Renal cortex interstitium (tissue), 11 donors: ENCODE measurements around the gene LYRM7. TPM values are rescaled to one million over a fixed set of nuclear protein-coding genes. Genes with fewer than 3 reads are reported as not detected.
"Not testable (repeated sequence)": the region's sequence is repeated elsewhere in the genome, so short reads cannot be mapped to it uniquely, and the experiment has no call there.

Experiments
- DNase-seq, 11 donors: peaks; one replicate each; pipeline ENCODE4 v3.0.0-alpha.2; 2013; ENCODE audit warnings: low read depth in 9 of 11, low spot score in 4 of 11; ENCODE audit errors: extremely low read depth in 1 of 11
- polyA plus RNA-seq, 3 donors: library from polyadenylated mRNA; unstranded; fragments of 120-200 nt; gene quantifications; one replicate each; pipeline ENCODE4 v1.2.1, GENCODE V29; 2013; ENCODE audit not compliant: insufficient read length in 3 of 3

Gene LYRM7
- polyA plus RNA-seq, 3 donors = 11.5 to 15.2 (median 15.2) TPM

DNA sequence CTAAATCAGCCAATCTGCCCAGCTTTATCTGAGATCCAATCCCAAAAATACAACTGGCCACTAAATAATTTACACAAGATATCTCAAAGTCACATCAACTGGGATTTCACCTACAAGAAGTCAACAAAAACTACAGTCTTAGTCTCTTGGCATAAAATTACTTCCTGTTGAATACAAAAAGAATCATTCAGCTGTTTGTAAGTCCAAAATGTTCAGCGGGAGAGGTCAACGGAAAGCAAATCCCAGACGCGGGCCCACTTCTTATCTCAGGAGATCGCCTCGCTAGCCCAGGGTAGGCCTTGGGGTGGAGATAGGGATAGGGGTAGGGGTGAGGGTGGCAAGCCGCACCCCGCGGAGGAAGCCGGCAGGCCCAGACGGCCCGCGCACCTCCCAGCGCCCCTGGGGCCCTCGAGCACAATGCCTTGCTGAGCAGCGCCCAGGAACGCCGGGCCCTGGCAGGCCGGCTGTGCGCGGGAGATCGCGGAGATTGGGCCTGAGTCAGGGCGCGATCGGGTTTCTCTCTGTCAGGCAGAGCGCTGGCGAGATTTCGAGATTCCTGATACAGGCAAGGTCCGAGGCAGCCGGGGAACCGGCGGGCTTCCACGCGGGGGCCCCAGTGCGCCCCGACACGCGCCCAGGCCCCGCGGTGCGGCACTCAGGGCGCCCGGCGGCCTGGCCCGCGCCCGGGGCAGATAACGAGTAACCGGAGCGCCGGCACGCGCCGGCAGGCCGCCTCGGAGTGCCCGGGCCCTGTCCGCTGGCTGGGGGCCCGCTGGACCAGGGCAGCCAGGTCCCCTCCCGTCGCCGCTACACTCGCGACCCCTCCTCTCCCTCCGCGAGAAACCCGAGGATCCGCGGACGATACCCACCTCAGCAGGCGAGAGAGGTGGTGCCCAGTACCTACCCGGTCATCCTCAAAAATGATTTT, 6.3 kb upstream of the LYRM7 start:
- peak in 10 of 11 donors; percentile 28 to 65 (median 54) for DNase-seq

DNA sequence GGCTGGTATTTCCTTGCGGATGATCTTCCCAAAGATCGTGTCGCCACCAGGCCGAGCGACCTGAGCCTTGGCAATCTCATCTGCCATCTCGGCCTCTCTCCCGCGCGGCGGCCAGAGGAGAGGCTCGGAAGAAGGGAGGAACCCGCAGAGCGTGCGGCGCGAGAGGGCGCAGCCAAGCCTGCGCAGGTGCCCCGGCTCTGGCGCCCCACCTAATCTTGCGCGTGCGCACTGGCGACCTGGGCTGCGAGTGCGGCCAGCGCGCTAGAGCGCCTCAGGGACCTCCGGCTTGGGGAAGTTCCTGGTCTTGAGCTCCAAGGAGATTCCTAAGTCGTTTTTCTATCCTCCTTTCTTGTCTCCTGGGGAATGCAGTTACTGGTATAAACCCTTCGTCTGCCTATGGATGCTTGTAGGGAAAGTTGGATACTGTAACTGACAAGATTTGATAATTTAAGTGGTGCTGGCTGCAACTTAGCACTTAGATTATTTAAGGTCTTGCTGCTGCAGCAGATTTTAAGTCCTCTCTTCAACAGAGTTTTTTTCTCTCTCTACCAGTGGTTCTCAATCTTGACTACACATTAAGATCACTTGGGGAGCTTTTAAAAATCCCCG, 5.5 kb upstream of the LYRM7 start, which contains the start of gene HINT1:
Gene HINT1, minus strand, starts transcription at position 138 of the 609 bp plus-strand sequence. Its CDS starts 51 bp downstream, at position 87.
- peak; percentile 77 to 91 (median 86) for DNase-seq

DNA sequence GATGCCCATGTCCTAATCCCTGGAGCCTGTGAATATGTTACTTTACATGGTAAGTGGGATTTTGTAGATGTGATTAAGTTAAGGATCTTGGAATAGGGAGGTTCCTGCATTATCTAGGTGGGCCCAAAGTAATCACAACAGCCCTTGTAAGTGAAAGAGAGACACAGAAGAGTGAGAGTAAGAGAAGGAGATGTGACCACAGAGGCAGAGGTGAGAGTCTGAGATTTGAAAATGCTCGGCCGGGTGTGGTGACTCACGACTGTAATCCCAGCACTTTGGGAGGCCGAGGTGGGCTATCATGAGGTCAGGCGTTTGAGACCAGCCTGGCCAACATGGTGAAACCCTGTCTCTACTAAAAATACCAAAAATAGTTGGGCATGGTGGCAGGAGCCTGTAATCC, 3.1 kb upstream of the LYRM7 start:
- DNase-seq = no peak

DNA sequence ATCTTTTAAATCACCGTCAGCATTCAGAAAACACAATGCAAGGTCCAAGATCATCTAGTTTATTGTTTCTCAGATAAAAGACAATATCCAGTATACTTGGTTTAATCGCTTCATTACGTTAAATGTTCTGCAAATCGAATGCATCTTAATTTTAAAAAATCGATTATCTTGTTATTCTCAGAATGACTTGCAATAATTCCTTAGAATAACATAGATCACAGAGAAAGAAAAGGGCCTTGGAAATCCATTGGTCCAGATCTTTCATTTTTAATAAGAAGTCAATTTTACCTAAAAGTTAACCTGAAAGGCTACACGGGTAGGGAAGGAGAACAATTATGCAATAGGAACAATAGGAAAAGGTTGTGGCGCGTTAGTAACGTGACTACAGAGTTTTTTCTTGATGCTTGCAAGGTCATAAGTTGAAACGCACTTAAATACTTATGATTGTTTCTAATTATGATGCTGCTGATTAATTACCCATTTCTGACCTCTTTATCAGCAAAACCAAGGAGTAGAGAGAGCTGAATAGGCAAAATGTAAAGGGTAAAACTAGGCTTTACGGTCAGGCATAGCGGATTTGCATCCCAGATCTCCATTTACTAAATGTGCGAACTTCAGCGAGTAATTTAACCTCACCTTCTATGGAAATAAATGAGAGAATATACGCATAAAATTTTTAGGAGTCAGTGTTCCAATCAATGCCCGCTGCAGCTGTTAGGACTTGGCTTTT, 769 bp upstream of the LYRM7 start:
- DNase-seq = peak in 1 of 11 donors; percentile 10

DNA sequence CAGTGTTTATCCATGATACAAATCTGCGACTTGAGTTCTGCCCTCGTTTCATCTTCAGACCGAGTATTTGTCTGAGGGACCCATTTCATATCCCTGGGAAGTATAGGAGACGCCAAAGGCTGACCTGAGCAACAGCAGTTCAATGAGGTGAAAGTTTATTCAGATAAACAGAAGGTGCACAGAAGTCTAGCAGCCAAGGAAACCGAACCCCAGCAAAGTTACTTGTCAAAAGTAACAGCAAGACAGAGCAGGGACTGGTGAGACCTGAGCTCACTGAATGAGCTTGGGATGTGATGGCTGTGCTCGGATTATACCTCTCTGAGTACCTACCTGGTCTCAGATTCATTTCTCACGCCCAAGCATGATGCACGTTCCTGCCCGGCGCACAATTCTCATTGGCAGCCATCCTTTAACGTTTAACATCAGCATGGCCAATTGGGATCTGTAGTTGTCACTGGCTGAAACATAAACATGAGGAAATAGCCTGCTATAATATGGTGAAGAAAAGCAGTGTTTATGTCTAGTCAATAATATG, 599 bp downstream of the LYRM7 start:
- peak in 1 of 11 donors; percentile 6 for DNase-seq

DNA sequence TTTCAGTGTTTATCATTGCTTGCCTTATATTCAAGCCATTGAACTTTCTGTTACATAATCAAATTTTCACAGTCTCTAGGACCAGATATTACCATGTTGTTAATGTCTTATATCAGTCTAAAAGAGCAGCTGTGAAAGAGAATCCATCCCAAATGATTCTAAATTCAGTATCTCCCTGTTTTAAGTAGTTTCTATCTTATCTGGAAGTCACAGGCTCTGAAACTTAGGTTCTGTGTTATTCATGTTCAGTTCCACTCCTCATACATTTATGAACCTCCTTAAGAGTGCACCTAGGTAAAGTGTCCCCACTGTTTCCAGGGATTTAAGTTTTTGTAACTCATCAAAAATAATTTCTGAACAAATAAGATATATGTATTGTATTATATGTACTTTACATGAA, 9.7 kb downstream of the LYRM7 start:
- DNase-seq = no peak

DNA sequence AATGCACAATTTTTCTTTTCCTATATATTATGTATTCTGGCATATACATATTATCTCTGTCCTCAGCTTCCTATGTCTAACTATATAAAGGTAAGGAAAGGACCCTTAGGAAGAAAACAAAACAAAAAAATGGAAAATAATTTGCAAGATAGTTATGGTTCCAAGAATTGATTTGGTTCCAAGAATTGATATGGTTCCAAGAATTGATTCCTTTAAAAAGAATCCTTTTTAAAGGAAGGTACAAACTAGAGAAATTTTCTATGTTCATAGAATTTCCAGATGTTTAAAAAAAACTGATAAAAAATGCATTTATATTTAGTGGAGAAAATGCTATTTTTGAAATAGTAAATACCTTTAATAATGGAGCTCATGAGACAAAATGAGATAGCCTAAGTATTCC, 12.1 kb downstream of the LYRM7 start:
- DNase-seq = no peak

DNA sequence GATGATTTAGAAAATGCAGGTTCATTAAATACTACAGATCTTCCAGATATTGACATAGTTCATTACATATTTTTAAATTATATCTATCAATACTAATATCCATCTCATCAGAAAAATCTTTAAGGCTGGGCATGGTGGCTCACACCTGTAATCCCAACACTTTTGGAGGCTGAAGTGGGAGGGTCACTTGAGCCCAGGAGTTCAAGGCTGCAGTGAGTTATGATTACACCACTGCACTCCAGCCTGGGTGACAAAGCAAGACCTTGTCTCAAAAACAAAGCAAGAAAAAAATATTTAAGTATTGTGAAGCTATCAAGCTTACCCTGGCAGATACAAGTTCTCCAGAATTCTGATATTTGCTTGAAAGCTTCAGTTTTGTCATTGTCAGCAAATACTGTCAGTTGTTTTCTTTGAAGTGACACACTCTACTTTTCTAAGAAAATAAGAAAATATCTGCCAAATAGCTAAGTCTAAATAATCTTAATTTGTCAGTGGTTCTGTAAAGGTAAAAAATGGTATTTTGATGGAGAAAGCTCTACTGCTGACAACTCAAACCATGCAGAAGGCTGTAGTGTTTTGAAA, 14.9 kb downstream of the LYRM7 start:
- DNase-seq = no peak

DNA sequence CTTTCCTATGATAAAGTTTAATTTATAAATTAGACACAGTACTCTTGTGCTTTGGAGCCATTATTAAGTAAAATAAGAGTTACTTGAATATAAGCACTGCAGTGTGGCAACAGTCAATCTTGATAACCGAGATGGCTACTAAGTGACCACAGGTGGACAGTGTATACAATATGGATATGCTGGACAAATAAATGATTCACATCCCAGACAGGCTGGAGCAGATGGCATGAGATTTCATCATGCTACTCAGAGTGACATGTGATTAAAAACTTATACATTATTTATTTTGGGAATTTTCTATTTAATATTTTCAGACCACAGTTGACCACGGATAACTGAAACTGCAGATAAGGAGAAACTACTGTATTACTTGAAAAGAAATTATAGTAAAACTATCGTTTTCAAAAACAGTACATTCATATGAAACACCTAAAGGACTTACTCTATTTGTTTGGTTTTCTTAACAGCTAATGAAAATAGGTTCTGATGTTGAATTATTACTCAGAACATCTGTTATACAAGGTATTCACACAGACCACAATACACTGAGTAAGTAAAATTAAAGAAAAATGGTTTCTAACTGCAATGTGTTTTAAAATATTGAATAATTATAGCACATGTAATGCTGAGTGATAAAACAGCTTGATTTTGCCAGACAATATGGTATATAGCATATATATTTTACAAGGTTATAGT, 16.0 kb downstream of the LYRM7 start:
- no peak for DNase-seq

DNA sequence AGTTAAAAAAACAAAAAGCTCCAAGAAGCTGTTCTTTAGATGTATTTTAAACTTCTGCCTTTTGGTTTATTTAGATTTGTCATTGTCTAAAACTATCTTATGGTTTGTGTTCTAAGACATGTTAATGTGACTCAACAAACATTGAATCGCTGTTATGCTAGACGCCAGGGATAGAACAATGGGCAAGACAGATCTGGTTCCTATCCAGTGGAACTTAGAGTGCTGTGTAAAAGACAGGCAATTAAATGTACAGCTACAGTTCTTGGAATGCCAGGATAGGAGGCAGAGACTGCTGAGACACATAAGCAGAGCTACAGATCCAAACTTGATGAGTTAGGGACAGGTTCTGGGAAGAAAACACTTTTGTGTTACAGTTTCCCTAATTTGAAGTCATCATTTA, 22.4 kb downstream of the LYRM7 start:
- DNase-seq = no peak

DNA sequence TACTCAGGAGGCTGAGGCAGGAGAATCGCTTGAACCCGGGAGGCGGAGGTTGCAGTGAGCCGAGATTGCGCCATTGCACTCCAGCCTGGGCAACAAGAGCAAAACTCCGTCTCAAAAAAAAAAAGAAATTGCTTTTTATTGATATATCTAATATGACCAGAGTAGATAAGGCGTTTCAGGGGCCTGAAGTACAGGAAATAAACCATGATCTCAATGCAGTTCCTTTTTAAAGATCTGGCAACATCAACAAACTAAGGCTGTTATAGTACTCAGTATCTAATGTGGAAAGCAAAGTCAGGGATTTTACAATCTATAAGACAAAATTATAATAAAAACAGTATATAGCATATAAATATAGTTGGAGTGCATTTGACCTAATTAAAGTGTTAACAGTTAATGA, 23.2 kb downstream of the LYRM7 start:
- not testable (repeated sequence) for DNase-seq

DNA sequence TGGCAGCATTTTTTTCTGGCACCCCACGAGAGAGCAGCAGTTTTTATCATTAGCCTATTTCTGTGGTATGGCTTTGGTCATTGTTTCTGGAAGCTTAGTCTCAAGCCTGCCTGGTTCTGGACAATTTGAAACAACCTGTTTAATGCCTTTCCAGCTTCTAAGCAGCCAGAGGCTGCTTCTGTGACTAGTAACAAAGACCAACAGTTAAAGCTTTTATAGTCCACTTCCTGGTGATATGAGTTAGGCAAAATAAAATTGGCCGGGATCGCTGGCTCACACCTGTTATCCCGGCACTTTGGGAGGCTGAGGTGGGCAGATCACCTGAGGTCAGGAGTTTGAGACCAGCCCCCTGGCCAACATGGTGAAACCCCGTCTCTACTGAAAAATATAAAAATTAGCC, 24.0 kb downstream of the LYRM7 start:
- DNase-seq = no peak

DNA sequence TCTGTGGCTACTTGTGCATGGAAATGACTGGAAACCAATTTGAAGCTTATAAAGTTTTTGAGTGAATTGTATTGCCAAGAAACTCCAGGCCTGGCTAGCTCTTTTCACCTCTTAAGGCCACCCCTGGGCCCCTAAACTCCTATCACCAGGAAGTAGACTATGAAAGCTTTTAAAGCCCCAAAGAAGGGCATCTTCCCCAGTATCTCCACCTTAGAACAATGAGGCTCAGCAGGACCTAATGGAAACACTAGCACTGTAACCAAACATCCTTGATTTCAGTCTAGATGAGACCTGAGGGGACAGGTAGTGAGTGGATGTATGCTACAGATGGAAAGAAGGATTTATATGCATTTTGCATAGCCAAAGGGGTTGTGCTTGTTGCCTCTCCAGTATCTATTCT, 25.0 kb downstream of the LYRM7 start:
- DNase-seq = no peak

DNA sequence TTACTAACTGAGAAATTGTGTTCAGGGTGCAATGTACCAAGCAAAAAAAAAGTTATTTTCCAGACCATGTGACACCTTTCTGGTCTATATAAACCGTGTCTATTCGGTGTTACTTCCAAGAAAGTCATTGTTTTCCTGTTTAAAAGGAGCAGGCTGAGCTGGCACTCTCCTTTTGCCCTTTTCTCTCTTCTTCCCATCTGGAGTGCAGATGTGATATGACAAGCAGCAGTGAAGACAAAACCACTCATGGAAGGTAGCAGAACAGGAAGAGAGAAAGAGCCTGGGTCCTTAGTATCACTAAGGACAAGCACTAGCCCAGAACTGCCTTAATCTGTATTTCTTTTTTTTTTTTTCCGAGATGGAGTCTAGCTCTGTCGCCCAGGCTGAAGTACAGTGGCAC, 25.6 kb downstream of the LYRM7 start:
- no peak for DNase-seq

DNA sequence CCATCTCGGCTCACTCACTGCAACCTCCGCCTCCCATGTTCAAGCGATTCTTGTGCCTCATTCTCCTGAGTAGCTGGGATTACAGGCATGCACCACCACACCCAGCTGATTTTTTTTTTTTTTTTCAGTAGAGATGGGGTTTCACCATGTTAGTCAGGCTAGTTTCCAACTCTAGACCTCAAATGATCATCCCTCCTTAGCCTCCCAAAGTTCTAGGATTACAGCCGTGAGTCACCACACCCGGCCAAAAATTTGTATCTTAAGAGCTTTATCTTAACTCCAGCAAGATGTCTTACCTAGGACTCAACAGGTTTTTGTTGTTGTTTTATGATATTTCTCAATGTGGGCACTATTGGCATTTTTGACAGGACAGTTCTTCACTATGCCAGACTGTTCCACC, 27.9 kb downstream of the LYRM7 start:
- DNase-seq = no peak

DNA sequence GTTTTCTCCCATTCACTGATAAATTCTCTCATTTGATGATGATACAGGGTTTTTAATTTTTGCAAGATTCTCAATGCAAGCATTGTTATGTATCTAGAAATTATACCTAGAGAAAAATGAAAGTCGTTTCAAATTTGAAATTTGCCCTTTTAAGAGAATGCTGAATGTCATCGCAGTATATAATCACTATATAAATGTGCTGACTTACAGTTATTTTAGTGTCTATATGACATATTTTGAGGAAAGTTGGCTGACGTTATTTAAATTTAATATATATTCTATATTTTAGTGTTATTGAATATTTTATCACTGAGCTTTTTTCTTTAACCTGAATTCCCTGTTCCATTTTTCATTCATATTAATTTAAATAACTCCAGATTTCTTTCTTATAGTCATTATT, 29.8 kb downstream of the LYRM7 start:
- DNase-seq = no peak

DNA sequence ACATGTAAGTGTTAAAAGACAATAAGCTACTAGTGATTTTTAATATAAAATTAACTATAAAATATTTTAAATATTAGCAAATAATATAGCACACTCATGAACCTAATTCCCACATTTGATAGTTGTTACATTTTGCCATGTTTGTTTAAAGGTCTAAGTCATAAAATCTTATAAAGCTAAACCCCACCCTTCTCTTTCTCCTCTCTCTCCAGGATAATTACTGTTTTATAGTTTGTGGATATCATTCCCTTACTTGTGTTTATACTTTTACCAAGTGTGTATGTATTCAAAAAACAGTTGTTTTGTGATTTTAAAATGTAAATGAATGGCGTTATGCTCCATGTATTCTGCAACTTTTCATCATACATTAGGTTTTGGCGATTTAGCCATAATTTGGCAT, 34.2 kb downstream of the LYRM7 start:
- no peak for DNase-seq

DNA sequence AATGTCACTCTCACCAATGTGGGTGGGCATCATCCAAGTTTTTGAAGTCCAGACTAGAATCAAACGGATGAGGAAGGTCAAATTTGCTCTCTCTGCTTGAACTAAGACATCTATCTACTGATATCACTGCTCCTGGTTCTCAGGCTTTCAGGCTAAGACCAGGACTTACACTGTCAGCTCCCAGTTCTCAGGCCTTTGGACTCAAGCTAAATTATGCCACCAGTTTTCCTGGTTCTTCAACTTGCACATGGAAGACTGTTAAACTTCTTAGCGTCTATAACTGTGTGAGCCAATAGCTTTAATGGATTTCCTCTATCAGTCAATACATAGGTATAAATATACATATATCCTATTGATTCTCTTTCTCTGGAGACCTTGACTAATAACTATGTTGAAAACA, 35.3 kb downstream of the LYRM7 start:
- DNase-seq = no peak

DNA sequence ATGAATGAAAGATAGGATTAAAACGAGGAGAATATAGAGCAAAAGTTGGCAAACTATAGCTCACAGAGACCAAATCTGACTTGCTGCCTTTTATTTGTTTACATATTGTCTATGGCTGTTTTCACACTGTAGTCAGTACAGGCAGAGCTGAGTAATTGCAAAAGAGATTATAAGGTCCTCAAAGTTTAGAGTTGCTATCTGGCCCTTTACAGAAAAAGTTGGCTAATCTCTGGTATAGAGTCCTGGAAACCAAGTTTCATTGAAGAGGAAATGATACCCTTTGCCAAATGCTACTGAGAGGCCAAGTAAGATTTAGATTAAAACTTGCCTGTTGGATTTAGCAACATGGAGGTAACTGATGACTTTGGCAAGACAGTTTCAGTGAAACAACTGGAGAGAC, 36.0 kb downstream of the LYRM7 start:
- no peak for DNase-seq
